Left renal pelvis (tissue), 4 donors: ENCODE measurements around the gene AATF. TPM values are rescaled to one million over a fixed set of nuclear protein-coding genes. Genes with fewer than 3 reads are reported as not detected.

Source experiments
- DNase-seq, 4 donors: peaks; one replicate each; pipeline ENCODE4 v3.0.0-alpha.2; 2013; ENCODE audit warnings: low read depth in 4 of 4, low spot score in 3 of 4
- polyA plus RNA-seq, 4 donors: library from polyadenylated mRNA; unstranded; fragments of 120-200 nt; gene quantifications; one replicate each; pipeline ENCODE4 v1.2.1, GENCODE V29; 2013; ENCODE audit not compliant: insufficient read length in 4 of 4

The AATF gene
- polyA plus RNA-seq, 4 donors = 22.6 to 55.5 (median 47.2) TPM

GRCh38 chr17:37037590-37038155 is 88.9 kb downstream of the AATF start:
- no peak for DNase-seq

GRCh38 chr17:37039269-37039668 is 90.5 kb downstream of the AATF start:
- no peak for DNase-seq

GRCh38 chr17:37041932-37042331 is 93.2 kb downstream of the AATF start:
- DNase-seq = no peak

GRCh38 chr17:37043201-37043600 is 94.4 kb downstream of the AATF start:
- no peak for DNase-seq

- no peak for DNase-seq
These were observed 96.7 kb downstream of the AATF start for GRCh38 chr17:37045351-37045922.

GRCh38 chr17:37047631-37048104 is 98.9 kb downstream of the AATF start:
- peak; percentile 70 to 82 (median 74) for DNase-seq

- DNase-seq = no peak
These were observed 100.1 kb downstream of the AATF start for GRCh38 chr17:37048811-37049210.

GRCh38 chr17:37050920-37051319 is 102.2 kb downstream of the AATF start:
- no peak for DNase-seq

GRCh38 chr17:37051381-37051780 is 102.6 kb downstream of the AATF start:
- no peak for DNase-seq

GRCh38 chr17:37051833-37052232 is 103.1 kb downstream of the AATF start:
- DNase-seq = no peak

GRCh38 chr17:37052450-37052849 is 103.7 kb downstream of the AATF start:
- DNase-seq = no peak

GRCh38 chr17:37054894-37055293 is 106.1 kb downstream of the AATF start:
- DNase-seq = no peak

- no peak for DNase-seq
These were observed 107.9 kb downstream of the AATF start for GRCh38 chr17:37056622-37057021.

- no peak for DNase-seq
These were observed 110.7 kb downstream of the AATF start for GRCh38 chr17:37059493-37059892.

- DNase-seq = no peak
These were observed 111.3 kb downstream of the AATF start for GRCh38 chr17:37060094-37060493.

GRCh38 chr17:37060928-37061327 is 112.2 kb downstream of the AATF start:
- no peak for DNase-seq

- no peak for DNase-seq
These were observed 113.3 kb downstream of the AATF start for GRCh38 chr17:37062021-37062420.

- no peak for DNase-seq
These were observed 115.5 kb downstream of the AATF start for GRCh38 chr17:37064206-37064605.

GRCh38 chr17:37064956-37065355 is 116.2 kb downstream of the AATF start:
- no peak for DNase-seq

- DNase-seq = no peak
These were observed 117.0 kb downstream of the AATF start for GRCh38 chr17:37065486-37066321.

- DNase-seq = no peak
These were observed 117.8 kb downstream of the AATF start for GRCh38 chr17:37066322-37067255.
